Thoracic aorta (tissue), 2 donors: ENCODE data around the gene CPXM2. TPM values are rescaled to one million over a fixed set of nuclear protein-coding genes. Genes with fewer than 3 reads are reported as not detected.
A peak's percentile ranks its signal among the peaks of the same experiment; 100 is the strongest.

Experiments
- ATAC-seq: fragments of 150-250 bp; one replicate; pipeline ENCODE4 v1.8.0; 2017; ENCODE audit warnings: low read depth; ENCODE audit not compliant: insufficient number of reproducible peaks, low FRiP score
- DNase-seq: peaks from one replicate; pipeline ENCODE4 v3.0.0-alpha.2; 2020; ENCODE audit warnings: low spot score
- H3K27ac ChIP-seq, 2 donors: fragments of 200-600 bp; sonication (generic); 1 replicate in 1 of 2; 2 replicates in 1 of 2; pipeline ENCODE4 v1.5.1; 2016; ENCODE audit warnings: mild to moderate bottlenecking in 2 of 2, moderate library complexity in 2 of 2
- H3K27me3 ChIP-seq: fragments of 200-600 bp; sonication (generic); replicated peaks from 2 replicates; pipeline ENCODE4 v1.6.0; 2016; ENCODE audit warnings: mild to moderate bottlenecking; ENCODE audit not compliant: insufficient read depth
- H3K36me3 ChIP-seq: fragments of 200-600 bp; sonication (generic); one replicate; pipeline ENCODE4 v1.5.1; 2016
- H3K4me1 ChIP-seq, 2 donors: fragments of 200-600 bp; sonication (generic); 1 replicate in 1 of 2; 2 replicates in 1 of 2; pipeline versions ENCODE4 v1.5.1 to v1.6.0; 2016; ENCODE audit warnings: low read depth in 2 of 2, mild to moderate bottlenecking in 1 of 2; ENCODE audit not compliant: control insufficient read depth in 1 of 2
- H3K4me3 ChIP-seq: fragments of 200-600 bp; sonication (generic); 2 replicates; pipeline ENCODE4 v1.5.1; 2016; ENCODE audit warnings: mild to moderate bottlenecking
- H3K9me3 ChIP-seq: fragments of 200-600 bp; sonication (generic); 2 replicates; pipeline ENCODE4 v1.5.1; 2016
- total RNA-seq, 2 donors: library from RNA; depleted of rRNA; stranded (reverse); fragments of >200 nt; gene quantifications; one replicate each; pipeline versions ENCODE4 v1.1.0 to v1.2.3, GENCODE V29; 2016
- TF ChIP-seq, protein P1 (sequence below): fragments of 200-600 bp; sonication (generic); IDR thresholded peaks from one replicate; pipeline ENCODE4 v1.5.1; 2019; ENCODE audit warnings: antibody characterized with exemption

CPXM2 gene
- total RNA-seq, 2 donors from 2014 or later: 275 to 348 TPM

DNA sequence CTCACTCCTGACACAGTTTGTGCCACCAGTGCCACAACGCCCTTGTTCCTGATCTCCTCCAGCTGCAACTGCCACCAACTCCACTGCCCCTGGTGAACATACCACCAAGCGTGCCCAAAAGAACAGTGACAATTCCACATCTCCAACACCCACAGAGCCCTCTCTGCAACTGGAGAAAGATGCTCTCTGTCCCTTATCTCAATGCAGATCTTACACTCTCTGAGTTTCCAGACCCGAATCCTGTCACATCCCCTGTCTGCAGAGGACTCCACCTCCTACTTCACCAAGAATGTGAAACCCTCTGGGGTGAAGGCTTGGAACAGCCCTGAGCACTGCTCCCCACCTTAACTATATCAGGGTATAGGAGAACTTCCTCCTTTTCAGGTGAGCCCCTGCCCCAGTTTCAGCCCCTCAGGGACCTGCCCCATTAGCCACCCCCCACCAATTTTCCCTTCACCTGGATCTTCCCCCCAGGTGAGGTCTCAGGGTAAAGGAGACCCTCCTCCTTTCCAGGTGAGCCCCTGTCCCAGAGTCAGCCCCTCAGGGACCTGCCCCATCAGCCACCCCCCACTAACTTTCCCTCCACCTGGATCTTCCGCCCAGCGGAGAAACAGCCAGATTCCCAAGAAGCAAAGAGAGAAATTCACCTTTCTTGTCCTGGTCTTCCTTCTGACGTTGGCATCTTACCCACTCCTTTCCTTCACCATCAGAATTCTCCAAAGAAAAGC, 55.0 kb downstream of the CPXM2 start:
- TF ChIP-seq, protein P1, sequence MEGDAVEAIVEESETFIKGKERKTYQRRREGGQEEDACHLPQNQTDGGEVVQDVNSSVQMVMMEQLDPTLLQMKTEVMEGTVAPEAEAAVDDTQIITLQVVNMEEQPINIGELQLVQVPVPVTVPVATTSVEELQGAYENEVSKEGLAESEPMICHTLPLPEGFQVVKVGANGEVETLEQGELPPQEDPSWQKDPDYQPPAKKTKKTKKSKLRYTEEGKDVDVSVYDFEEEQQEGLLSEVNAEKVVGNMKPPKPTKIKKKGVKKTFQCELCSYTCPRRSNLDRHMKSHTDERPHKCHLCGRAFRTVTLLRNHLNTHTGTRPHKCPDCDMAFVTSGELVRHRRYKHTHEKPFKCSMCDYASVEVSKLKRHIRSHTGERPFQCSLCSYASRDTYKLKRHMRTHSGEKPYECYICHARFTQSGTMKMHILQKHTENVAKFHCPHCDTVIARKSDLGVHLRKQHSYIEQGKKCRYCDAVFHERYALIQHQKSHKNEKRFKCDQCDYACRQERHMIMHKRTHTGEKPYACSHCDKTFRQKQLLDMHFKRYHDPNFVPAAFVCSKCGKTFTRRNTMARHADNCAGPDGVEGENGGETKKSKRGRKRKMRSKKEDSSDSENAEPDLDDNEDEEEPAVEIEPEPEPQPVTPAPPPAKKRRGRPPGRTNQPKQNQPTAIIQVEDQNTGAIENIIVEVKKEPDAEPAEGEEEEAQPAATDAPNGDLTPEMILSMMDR: no peak
- H3K27me3 ChIP-seq: no peaks in the 10 kb centered on the region
- H3K36me3 ChIP-seq: no peaks in the 10 kb centered on the region
- peaks cover 10 to 41% of the 10 kb centered on the region in 2 donors for H3K4me1 ChIP-seq
- ATAC-seq (no peak), DNase-seq (no peak)
- H3K4me3 ChIP-seq: no peak overlapping the region
- no peaks in the 10 kb centered on the region for H3K9me3 ChIP-seq
- H3K27ac ChIP-seq: peak overlapping the region in 1 of 2 donors; percentile 25

DNA sequence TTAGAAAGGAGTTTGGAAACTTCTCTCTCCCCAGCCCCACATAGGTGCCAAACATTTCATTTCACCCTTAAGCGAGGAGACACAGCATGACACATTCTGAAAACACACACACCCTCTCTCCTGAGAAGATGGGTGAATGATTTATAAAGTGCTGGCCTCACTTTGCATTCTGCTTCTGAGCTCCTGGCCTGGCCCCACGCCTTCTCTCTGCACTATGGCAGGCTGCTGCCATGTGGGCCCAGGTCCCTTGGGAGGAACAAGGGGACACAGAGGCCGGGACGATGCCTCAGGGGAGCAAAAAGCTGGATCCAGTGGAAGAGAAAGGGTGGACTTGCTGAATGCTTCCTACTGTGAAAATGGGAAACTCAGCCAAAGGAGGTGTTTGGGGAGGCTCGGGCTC, 56.0 kb downstream of the CPXM2 start:
- DNase-seq: no peak
- H3K4me3 ChIP-seq: no peak overlapping the region
- peaks cover 10 to 51% of the 10 kb centered on the region in 2 donors for H3K4me1 ChIP-seq
- TF ChIP-seq, protein P1: no peak
- no peak for ATAC-seq
- H3K27ac ChIP-seq: peak overlapping the region; percentile 25 to 66
- no peaks in the 10 kb centered on the region for H3K27me3 ChIP-seq
- H3K9me3 ChIP-seq: no peaks in the 10 kb centered on the region
- no peaks in the 10 kb centered on the region for H3K36me3 ChIP-seq

DNA sequence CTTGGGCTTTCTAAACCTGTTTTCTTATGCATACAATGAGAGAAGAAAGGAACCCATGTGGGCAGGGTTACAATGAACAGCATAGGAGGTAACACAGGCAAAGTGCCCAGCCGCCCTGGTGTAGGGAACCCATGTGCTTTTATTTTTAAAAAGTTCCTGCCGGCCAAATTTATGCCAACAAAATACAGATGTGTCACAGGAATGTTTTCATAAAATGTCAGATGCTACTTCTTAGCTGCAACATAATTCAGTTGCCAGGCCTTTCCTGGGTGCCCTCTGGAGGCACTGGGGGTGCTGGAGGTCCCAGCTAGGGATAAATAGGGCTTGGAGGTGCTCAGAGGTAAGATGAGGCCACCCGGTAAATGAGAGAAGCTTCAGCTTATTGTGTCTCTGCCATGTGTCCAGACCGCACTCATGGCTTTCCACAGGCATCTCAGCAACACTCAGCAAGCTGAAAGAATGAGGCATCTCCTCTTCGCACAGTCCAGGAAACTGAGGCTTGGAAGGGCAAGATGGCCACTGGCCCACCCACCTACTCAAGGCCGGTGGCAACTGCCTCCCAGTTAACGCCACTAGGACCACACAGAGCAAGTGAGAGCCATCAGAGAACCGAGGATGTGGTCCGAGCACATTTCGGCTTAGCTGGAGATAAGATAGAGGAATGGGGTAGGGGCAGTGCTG, 58.3 kb downstream of the CPXM2 start:
- no peaks in the 10 kb centered on the region for H3K27me3 ChIP-seq
- H3K27ac ChIP-seq: peak overlapping the region in 1 of 2 donors; percentile 2
- TF ChIP-seq, protein P1: no peak
- no peaks in the 10 kb centered on the region for H3K9me3 ChIP-seq
- no peaks in the 10 kb centered on the region for H3K36me3 ChIP-seq
- H3K4me1 ChIP-seq: peaks cover 10 to 56% of the 10 kb centered on the region in 2 donors
- ATAC-seq (no peak), DNase-seq (no peak)
- H3K4me3 ChIP-seq: no peak overlapping the region

DNA sequence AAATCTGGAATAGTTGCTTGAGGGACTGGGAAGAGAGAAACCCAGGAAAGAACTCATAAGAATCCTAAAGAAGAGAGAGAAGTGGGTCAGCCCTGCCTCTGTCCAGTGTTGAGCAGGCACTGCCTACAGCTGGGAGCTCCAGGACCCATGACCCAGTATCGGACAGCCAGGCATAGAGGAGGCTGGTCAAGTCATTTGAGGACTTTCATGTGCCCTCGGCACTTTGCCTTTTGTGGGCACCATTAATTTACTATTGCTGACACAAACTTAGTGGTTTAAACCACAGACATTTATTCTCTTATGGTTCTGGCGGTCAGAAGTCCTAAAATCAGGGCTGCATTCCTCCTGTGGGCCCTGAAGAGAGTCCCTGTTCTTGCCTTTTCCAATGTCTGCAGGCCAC, 60.3 kb downstream of the CPXM2 start:
- Histone ChIP-seq H3K9me3 (no peaks in the 10 kb centered on the region), H3K36me3 (no peaks in the 10 kb centered on the region), H3K4me1 (peaks cover 14 to 60% of the 10 kb centered on the region in 2 donors), H3K27ac (peak overlapping the region in 1 of 2 donors; percentile 19), H3K27me3 (no peaks in the 10 kb centered on the region), H3K4me3 (no peak overlapping the region)
- DNase-seq: no peak
- no peak for ATAC-seq
- TF ChIP-seq, protein P1: no peak

DNA sequence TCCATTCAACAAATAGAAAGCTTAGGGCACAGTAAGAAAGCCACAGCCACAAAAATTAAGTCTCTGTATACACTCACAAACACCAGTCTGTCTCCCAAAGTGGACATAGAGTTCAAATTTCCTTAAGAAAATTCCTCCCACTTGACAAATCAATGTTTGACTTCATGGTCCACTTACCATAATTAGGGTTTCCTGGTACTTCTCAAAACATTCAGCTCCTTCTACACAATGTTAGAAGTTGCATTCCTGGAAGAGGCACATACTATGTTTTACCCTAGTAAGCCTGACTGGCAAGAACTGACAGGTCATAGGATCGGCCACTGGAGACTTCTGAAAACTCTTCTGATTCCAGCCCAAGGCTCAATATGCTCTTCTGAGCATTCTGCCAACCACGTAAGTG, 70.5 kb downstream of the CPXM2 start:
- ATAC-seq (no peak), DNase-seq (no peak)
- H3K4me3 ChIP-seq: no peak overlapping the region
- no peaks in the 10 kb centered on the region for H3K36me3 ChIP-seq
- H3K4me1 ChIP-seq: peaks cover 10 to 40% of the 10 kb centered on the region in 2 donors
- no peaks in the 10 kb centered on the region for H3K27me3 ChIP-seq
- no peak overlapping the region for H3K27ac ChIP-seq
- TF ChIP-seq, protein P1: no peak
- no peaks in the 10 kb centered on the region for H3K9me3 ChIP-seq
